ENCODE measurements around the gene LRRC17. TPM values are rescaled to one million over a fixed set of nuclear protein-coding genes. Genes with fewer than 3 reads are reported as not detected.

LRRC17 gene
- total and polyA plus RNA-seq, 2 of the 4 experiments (the other 2 are of a cell fraction): 250 to 280 TPM

GRCh38 chr7:102926783-102927140 lies 14.0 kb downstream of the LRRC17 start (continued):
- TF ChIP-seq CEBPB (IDR thresholded peaks at IDR 0.05; ENCODE audit: low read depth, low read length) (no peak), MAZ (IDR thresholded peaks at IDR 0.05; ENCODE audit: borderline replicate concordance, low read depth, low read length) (no peak)

GRCh38 chr7:102927312-102927933 lies 14.6 kb downstream of the LRRC17 start:
- DNase-seq: no peak
- peaks cover 23 to 45% of the 10 kb centered on the region in 2 experiments; a peak in 3 of 4 replicates for H3K79me1 ChIP-seq (ENCODE audit: low read depth in 1 of 2, low read length in 2 of 2)
- no TSS peak for BruUV-seq (replicated peaks)
- no peaks in the 10 kb centered on the region; the same call in 1 of the 2 replicates for H4K20me1 ChIP-seq (ENCODE audit: insufficient read depth, low read length)
- ChIA-PET POLR2A (ENCODE audit: unreplicated experiment) (no interaction called here), CTCF (interaction anchor here (0.6 to 3.9 kb wide), 4 partner anchors 11 to 134 kb away, joined by 3 to 14 read pairs (median 4); no protein-coding TSS in a partner anchor)
- H3K4me1 ChIP-seq (ENCODE audit: control insufficient read depth, insufficient read depth, low read length): peaks cover 18% of the 10 kb centered on the region
- H2BK20ac ChIP-seq (ENCODE audit: low read depth, low read length): peak overlapping the region; percentile 51; the same call in 1 of the 2 replicates
- 0 out of 2 replicates have a peak, but pooled peaks cover 1% of the 10 kb centered on the region for H3K36me3 ChIP-seq (ENCODE audit: control insufficient read depth, insufficient read depth, low read length)
- H3K14ac ChIP-seq (replicated peaks; ENCODE audit: low read depth, low read length): peak overlapping the region; percentile 89
- H2BK15ac ChIP-seq (ENCODE audit: low read depth, low read length): 0 out of 3 replicates have a peak overlapping the region, but pooled peaks have one; percentile 62
- no peak overlapping the region for H3K4me3 ChIP-seq (ENCODE audit: insufficient read depth, low read depth, low read length)
- peak overlapping the region; percentile 44; the same call in 1 of the 2 replicates for H3K18ac ChIP-seq (ENCODE audit: low read depth, low read length)
- dilution Hi-C loops (cut with HindIII; ENCODE audit: low sequenced_read_pairs, unreplicated experiment) (no loop called here), in situ Hi-C loops (cut with MboI; ENCODE audit: low sequenced_read_pairs) (no loop called here), intact Hi-C loops (cut with micrococcal nuclease) (no loop called here)
- H3K56ac ChIP-seq (ENCODE audit: extremely low read depth, insufficient read depth, low read length): no peak overlapping the region
- no peak overlapping the region for H3K9ac ChIP-seq (ENCODE audit: low read depth, low read length)
- TF ChIP-seq FOS (IDR thresholded peaks at IDR 0.05; ENCODE audit: low read depth, low read length): no peak
- TF ChIP-seq MAFK (IDR thresholded peaks at IDR 0.05; ENCODE audit: low read depth, low read length): peak; percentile 57
- no peaks in the 10 kb centered on the region for H3K9me3 ChIP-seq (ENCODE audit: control insufficient read depth, insufficient read depth, low read length)
- H2AK9ac ChIP-seq (replicated peaks; ENCODE audit: low read depth, low read length, poor library complexity): no peak overlapping the region
- peak overlapping the region; percentile 55; the same call in 1 of the 2 replicates for H3K4me2 ChIP-seq (ENCODE audit: low read depth, low read length)
- H4K8ac ChIP-seq (ENCODE audit: low read depth in 2 of 2, low read length in 2 of 2): peak overlapping the region in 1 of 2 experiments; percentile 31; a peak in 2 of 4 replicates
- H3K9me1 ChIP-seq (ENCODE audit: insufficient read depth, low read length): peaks cover 10% of the 10 kb centered on the region; the same call in 1 of the 2 replicates
- H2BK120ac ChIP-seq (ENCODE audit: low read depth, low read length): peak overlapping the region; percentile 86
- peak; percentile 48 for ATAC-seq (ENCODE audit: low read depth)
- H2AFZ ChIP-seq (replicated peaks; ENCODE audit: low read length, poor library complexity): no peak overlapping the region
- WGBS, 2 experiments (ENCODE audit: extremely low coverage in 2 of 2, insufficient read length in 1 of 2): no CpG with 5 or more reads among the region's 2 CpGs
- H2BK5ac ChIP-seq (ENCODE audit: low read depth, low read length, poor library complexity, severe bottlenecking): no peak overlapping the region
- H3K27ac ChIP-seq (ENCODE audit: insufficient read depth, low read length): no peak overlapping the region
- peak overlapping the region; percentile 28; the same call in 1 of the 2 replicates for H4K91ac ChIP-seq (ENCODE audit: insufficient read depth, low read depth, low read length)
- no peaks in the 10 kb centered on the region for H3K27me3 ChIP-seq (ENCODE audit: control insufficient read depth, insufficient read depth, low read length)
- H3K23ac ChIP-seq (ENCODE audit: low read depth, low read length): peak overlapping the region; percentile 20; the same call in 1 of the 2 replicates
- 0 out of 2 replicates have a peak overlapping the region, but pooled peaks have one; percentile 43 for H2AK5ac ChIP-seq (ENCODE audit: low read depth, low read length)
- peak overlapping the region; percentile 69; the same call in 1 of the 2 replicates for H3K4ac ChIP-seq (ENCODE audit: low read depth, low read length)
- H4K5ac ChIP-seq (ENCODE audit: low read depth, low read length): 0 out of 2 replicates have a peak overlapping the region, but pooled peaks have one; percentile 48

Measured in IMR-90 (cell line).